ENCODE data around the gene COA1. TPM values are rescaled to one million over a fixed set of nuclear protein-coding genes. Genes with fewer than 3 reads are reported as not detected.

COA1 gene
- total and polyA plus RNA-seq, 9 of the 15 experiments (the other 6 are each of a cell fraction or from before 2014, with no cell fraction given), result 98.9 to 463 (median 181) TPM

- no peak for TF ChIP-seq CLOCK (CRISPR knock-in tag; IDR thresholded peaks at IDR 0.05; ENCODE audit: borderline replicate concordance)
- no peak for TF ChIP-seq HMG20A (CRISPR knock-in tag; conservative IDR thresholded peaks at IDR 0.05)
- no peak for TF ChIP-seq ZNF239 (CRISPR knock-in tag; IDR thresholded peaks at IDR 0.05)
- TF ChIP-seq, protein P1, sequence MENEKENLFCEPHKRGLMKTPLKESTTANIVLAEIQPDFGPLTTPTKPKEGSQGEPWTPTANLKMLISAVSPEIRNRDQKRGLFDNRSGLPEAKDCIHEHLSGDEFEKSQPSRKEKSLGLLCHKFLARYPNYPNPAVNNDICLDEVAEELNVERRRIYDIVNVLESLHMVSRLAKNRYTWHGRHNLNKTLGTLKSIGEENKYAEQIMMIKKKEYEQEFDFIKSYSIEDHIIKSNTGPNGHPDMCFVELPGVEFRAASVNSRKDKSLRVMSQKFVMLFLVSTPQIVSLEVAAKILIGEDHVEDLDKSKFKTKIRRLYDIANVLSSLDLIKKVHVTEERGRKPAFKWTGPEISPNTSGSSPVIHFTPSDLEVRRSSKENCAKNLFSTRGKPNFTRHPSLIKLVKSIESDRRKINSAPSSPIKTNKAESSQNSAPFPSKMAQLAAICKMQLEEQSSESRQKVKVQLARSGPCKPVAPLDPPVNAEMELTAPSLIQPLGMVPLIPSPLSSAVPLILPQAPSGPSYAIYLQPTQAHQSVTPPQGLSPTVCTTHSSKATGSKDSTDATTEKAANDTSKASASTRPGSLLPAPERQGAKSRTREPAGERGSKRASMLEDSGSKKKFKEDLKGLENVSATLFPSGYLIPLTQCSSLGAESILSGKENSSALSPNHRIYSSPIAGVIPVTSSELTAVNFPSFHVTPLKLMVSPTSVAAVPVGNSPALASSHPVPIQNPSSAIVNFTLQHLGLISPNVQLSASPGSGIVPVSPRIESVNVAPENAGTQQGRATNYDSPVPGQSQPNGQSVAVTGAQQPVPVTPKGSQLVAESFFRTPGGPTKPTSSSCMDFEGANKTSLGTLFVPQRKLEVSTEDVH (IDR thresholded peaks at IDR 0.05; ENCODE audit: low read depth, partially characterized antibody), result peak; percentile 86
- TF ChIP-seq STAT6 (CRISPR knock-in tag; IDR thresholded peaks at IDR 0.05), result no peak
- TF ChIP-seq, protein P2, sequence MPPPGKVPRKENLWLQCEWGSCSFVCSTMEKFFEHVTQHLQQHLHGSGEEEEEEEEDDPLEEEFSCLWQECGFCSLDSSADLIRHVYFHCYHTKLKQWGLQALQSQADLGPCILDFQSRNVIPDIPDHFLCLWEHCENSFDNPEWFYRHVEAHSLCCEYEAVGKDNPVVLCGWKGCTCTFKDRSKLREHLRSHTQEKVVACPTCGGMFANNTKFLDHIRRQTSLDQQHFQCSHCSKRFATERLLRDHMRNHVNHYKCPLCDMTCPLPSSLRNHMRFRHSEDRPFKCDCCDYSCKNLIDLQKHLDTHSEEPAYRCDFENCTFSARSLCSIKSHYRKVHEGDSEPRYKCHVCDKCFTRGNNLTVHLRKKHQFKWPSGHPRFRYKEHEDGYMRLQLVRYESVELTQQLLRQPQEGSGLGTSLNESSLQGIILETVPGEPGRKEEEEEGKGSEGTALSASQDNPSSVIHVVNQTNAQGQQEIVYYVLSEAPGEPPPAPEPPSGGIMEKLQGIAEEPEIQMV (tag; conservative IDR thresholded peaks at IDR 0.05; ENCODE audit: low read depth), result no peak
- no peak for TF ChIP-seq ZNF12 (CRISPR knock-in tag; IDR thresholded peaks at IDR 0.05)
- peak; percentile 48; the same call in 1 of the 2 replicates for TF ChIP-seq FOXP1 (CRISPR knock-in tag; IDR thresholded peaks at IDR 0.05)
- TF ChIP-seq ZNF212 (CRISPR knock-in tag; IDR thresholded peaks at IDR 0.05), result no peak
- peak; percentile 96 for TF ChIP-seq RBFOX2 (IDR thresholded peaks at IDR 0.05; ENCODE audit: low read depth, low read length)
- no peak for TF ChIP-seq ZNF354B (CRISPR knock-in tag; IDR thresholded peaks at IDR 0.05)
- TF ChIP-seq, protein P3, sequence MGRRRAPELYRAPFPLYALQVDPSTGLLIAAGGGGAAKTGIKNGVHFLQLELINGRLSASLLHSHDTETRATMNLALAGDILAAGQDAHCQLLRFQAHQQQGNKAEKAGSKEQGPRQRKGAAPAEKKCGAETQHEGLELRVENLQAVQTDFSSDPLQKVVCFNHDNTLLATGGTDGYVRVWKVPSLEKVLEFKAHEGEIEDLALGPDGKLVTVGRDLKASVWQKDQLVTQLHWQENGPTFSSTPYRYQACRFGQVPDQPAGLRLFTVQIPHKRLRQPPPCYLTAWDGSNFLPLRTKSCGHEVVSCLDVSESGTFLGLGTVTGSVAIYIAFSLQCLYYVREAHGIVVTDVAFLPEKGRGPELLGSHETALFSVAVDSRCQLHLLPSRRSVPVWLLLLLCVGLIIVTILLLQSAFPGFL (CRISPR knock-in tag; IDR thresholded peaks at IDR 0.05), result no peak; the same call in 1 of the 2 replicates
- TF ChIP-seq SMC3 (conservative IDR thresholded peaks at IDR 0.05; ENCODE audit: insufficient read depth, low read depth, low read length), result no peak
- peak; percentile 69 for TF ChIP-seq SMAD4 (CRISPR knock-in tag; conservative IDR thresholded peaks at IDR 0.05)
- TF ChIP-seq ZNF75A (CRISPR knock-in tag; IDR thresholded peaks at IDR 0.05), result no peak
- TF ChIP-seq TAF1 (IDR thresholded peaks at IDR 0.05; ENCODE audit: control insufficient read depth, extremely low read depth, insufficient read depth, low read length, severe bottlenecking), result peak; percentile 97
Observed at GRCh38 chr7:43729214-43729923, at the start of gene COA1 (continued).
